CD14-positive monocyte (primary cell): Measurements from ENCODE around the gene KRTAP10-2. TPM values are rescaled to one million over a fixed set of nuclear protein-coding genes. Genes with fewer than 3 reads are reported as not detected.

Source experiments
- DNase-seq, 3 donors: peaks; one replicate each; pipeline ENCODE4 v3.0.0-alpha.2; 2011 to 2022
- H2AFZ ChIP-seq: 2 replicates; pipeline ENCODE4 v1.6.0; 2012; ENCODE audit warnings: mild to moderate bottlenecking, low read depth, low read length, inconsistent platforms; ENCODE audit not compliant: insufficient read depth, poor library complexity, severe bottlenecking
- H3K27ac ChIP-seq, 2 donors: 1 replicate in 1 of 2; 2 replicates in 1 of 2; pipeline ENCODE4 v1.5.1; 2012 to 2013; ENCODE audit warnings: low read length in 2 of 2, control low read depth in 1 of 2, inconsistent platforms in 1 of 2, low read depth in 1 of 2, mild to moderate bottlenecking in 1 of 2
- H3K27me3 ChIP-seq, 2 donors: one replicate each; pipeline versions ENCODE4 v1.6.0 to v1.6.1; 2011 to 2013; ENCODE audit warnings: low read length in 2 of 2; ENCODE audit not compliant: control insufficient read depth in 2 of 2, insufficient read depth in 2 of 2
- H3K36me3 ChIP-seq, 2 donors: replicated peaks in 1 of 2; 1 replicate in 1 of 2; 2 replicates in 1 of 2; pipeline versions ENCODE4 v1.5.1 to v1.6.1; 2012 to 2013; ENCODE audit warnings: low read length in 2 of 2, control low read depth in 1 of 2, inconsistent platforms in 1 of 2, mild to moderate bottlenecking in 1 of 2; ENCODE audit not compliant: insufficient read depth in 2 of 2, control insufficient read depth in 1 of 2
- H3K4me1 ChIP-seq, 2 donors: 1 replicate in 1 of 2; 2 replicates in 1 of 2; pipeline versions ENCODE4 v1.5.1 to v1.6.1; 2012 to 2013; ENCODE audit warnings: low read length in 2 of 2, control low read depth in 1 of 2, inconsistent platforms in 1 of 2, mild to moderate bottlenecking in 1 of 2, moderate library complexity in 1 of 2; ENCODE audit not compliant: insufficient read depth in 2 of 2, control insufficient read depth in 1 of 2
- H3K4me2 ChIP-seq: replicated peaks from 2 replicates; pipeline ENCODE3; 2012; ENCODE audit warnings: low read length, moderate library complexity, mild to moderate bottlenecking; ENCODE audit not compliant: poor library complexity, severe bottlenecking; ENCODE audit errors: extremely low read depth
- H3K4me3 ChIP-seq, 3 experiments: fragments of 200-600 bp in 1 of 3; sonication (generic) in 1 of 3; replicated peaks in 1 of 3; 1 replicate in 2 of 3; 2 replicates in 1 of 3; pipeline ENCODE4 v1.5.1; 2011 to 2013; ENCODE audit warnings: low read length in 3 of 3, mild to moderate bottlenecking in 3 of 3, control low read depth in 2 of 3, low read depth in 2 of 3, inconsistent platforms in 1 of 3, moderate library complexity in 1 of 3
- H3K79me2 ChIP-seq: 2 replicates; pipeline ENCODE4 v1.6.0; 2012; ENCODE audit warnings: mild to moderate bottlenecking, control low read depth, inconsistent platforms, low read length, moderate library complexity; ENCODE audit not compliant: insufficient read depth
- H3K9ac ChIP-seq: 2 replicates; pipeline ENCODE4 v1.6.0; 2017; ENCODE audit warnings: low read length, mild to moderate bottlenecking; ENCODE audit not compliant: insufficient read depth, poor library complexity, severe bottlenecking
- H3K9me3 ChIP-seq, 2 donors: replicated peaks in 1 of 2; 1 replicate in 1 of 2; 2 replicates in 1 of 2; pipeline versions ENCODE4 v1.5.1 to v1.6.1; 2012 to 2013; ENCODE audit warnings: low read length in 2 of 2, control low read depth in 1 of 2; ENCODE audit not compliant: control insufficient read depth in 1 of 2, insufficient read depth in 1 of 2
- H4K20me1 ChIP-seq: 2 replicates; pipeline ENCODE4 v1.6.0; 2012; ENCODE audit warnings: mild to moderate bottlenecking, low read length, control low read depth, moderate library complexity; ENCODE audit not compliant: insufficient read depth
- H3K27ac Mint-ChIP-seq, 7 donors: one replicate each; pipeline ENCODE4 v1.8.0; 2020; ENCODE audit warnings: mild to moderate bottlenecking in 7 of 7, mixed read lengths in 7 of 7, moderate library complexity in 6 of 7, inconsistent platforms in 2 of 7
- H3K27me3 Mint-ChIP-seq, 3 donors: one replicate each; pipeline ENCODE4 v1.8.0; 2021 to 2022; ENCODE audit warnings: low read depth in 3 of 3, mild to moderate bottlenecking in 3 of 3, mixed read lengths in 3 of 3, moderate library complexity in 3 of 3, inconsistent platforms in 1 of 3
- H3K36me3 Mint-ChIP-seq, 2 donors: one replicate each; pipeline ENCODE4 v1.8.0; 2020; ENCODE audit warnings: mixed read lengths in 2 of 2, inconsistent platforms in 1 of 2, mild to moderate bottlenecking in 1 of 2
- H3K4me1 Mint-ChIP-seq: one replicate; pipeline ENCODE4 v1.8.0; 2020; ENCODE audit warnings: mild to moderate bottlenecking, mixed read lengths
- H3K4me3 Mint-ChIP-seq, 2 donors: one replicate each; pipeline ENCODE4 v1.8.0; 2020; ENCODE audit warnings: mild to moderate bottlenecking in 2 of 2, mixed read lengths in 2 of 2, moderate library complexity in 1 of 2
- H3K9me3 Mint-ChIP-seq, 7 donors: one replicate each; pipeline ENCODE4 v1.8.0; 2020 to 2022; ENCODE audit warnings: mixed read lengths in 7 of 7, mild to moderate bottlenecking in 6 of 7, moderate library complexity in 6 of 7, inconsistent platforms in 2 of 7
- CTCF ChIP-seq: fragments of 200-600 bp; IDR thresholded peaks from one replicate; pipeline ENCODE4 v1.8.0; 2022; ENCODE audit warnings: antibody characterized with exemption, mild to moderate bottlenecking
- WGBS: methylation state at CpG from one replicate; pipeline ENCODE4 v1.1.5; 2013; ENCODE audit warnings: missing lambda C conversion rate; ENCODE audit not compliant: insufficient coverage; 5-methylcytosine and 5-hydroxymethylcytosine counted together
- intact Hi-C, 2 donors: fragments of 100-400 bp; cut with micrococcal nuclease; formaldehyde crosslinking; loops; one replicate each; pipeline versions ENCODE4 v1.15.0 to v1.15.1; 2023
- polyA plus RNA-seq, 3 donors: library from polyadenylated mRNA; depleted of rRNA in 1 of 3; unstranded in 2 of 3; stranded (reverse) in 1 of 3; fragments of 300-500 nt in 2 of 3; fragments of >200 nt in 1 of 3; fragmentation: Illumina TruSeq in 2 of 3; gene quantifications; 1 replicate in 2 of 3; 2 replicates in 1 of 3; pipeline ENCODE4 v1.2.3, GENCODE V29; 2012 to 2021

KRTAP10-2 gene
- polyA plus RNA-seq, 3 donors, result not detected

DNA sequence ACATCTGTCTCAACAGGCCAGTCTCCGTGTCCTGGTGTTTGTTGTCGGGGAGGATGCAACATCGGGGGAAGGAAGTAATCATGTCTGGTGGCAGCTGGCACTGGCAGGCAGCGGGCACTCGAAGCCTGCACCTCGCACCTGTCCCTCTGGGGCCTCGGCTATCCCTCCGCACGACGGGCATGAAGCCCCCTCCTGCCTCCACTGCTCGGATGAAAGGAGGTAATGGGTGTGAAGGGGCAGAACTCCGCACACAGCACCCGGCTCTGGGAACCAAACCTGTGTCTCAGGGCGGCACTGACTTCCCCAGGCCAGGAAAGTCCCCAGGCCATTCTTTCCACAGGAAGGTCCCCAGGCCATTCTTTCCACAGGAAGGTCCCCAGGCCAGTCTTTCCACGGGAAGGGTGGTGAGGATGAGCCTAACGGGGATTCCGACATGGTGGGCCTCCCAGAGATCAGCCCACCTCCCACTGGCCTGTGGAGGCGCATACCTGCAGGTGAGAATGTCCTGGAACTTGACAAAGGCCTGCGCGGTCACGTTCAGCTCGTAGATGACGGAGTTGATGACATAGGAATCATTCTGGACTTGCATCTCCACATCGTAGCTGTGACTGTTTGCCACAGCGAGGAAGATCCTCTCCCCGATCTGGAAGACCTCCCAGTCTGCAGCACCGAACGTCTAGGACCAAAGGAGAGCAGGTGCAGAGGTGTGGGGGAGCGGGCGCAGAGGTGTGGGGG lies 42.4 kb downstream of the KRTAP10-2 start:
- H3K4me1 Mint-ChIP-seq, result peaks cover 4% of the 10 kb centered on the region
- H3K4me3 Mint-ChIP-seq, result no peak overlapping the region
- TF ChIP-seq CTCF, result no peak
- Histone ChIP-seq H3K9ac (no peak overlapping the region), H3K27me3 (peaks cover 0 to 3% of the 10 kb centered on the region in 2 donors), H3K36me3 (no peaks in the 10 kb centered on the region), H3K79me2 (no peaks in the 10 kb centered on the region), H2AFZ (no peak overlapping the region), H3K27ac (no peak overlapping the region), H3K4me3 (no peak overlapping the region), H3K9me3 (peaks cover 0 to 4% of the 10 kb centered on the region in 2 donors), H3K4me1 (peaks cover 9 to 19% of the 10 kb centered on the region in 2 donors), H3K4me2 (no peak overlapping the region), H4K20me1 (no peaks in the 10 kb centered on the region)
- WGBS, result 92% methylated on average over 17 of the region's 30 CpGs
- no peak for DNase-seq
- H3K36me3 Mint-ChIP-seq, result no peaks in the 10 kb centered on the region
- H3K27me3 Mint-ChIP-seq, result peaks cover 4 to 18% (median 10%) of the 10 kb centered on the region in 3 donors
- intact Hi-C loops, result loop anchor here in 1 of 2 donors (5.0 kb wide), 1 partner anchor 283 kb away; no protein-coding TSS in a partner anchor
- H3K9me3 Mint-ChIP-seq, result peaks cover 0 to 4% (median 3%) of the 10 kb centered on the region in 7 donors
- H3K27ac Mint-ChIP-seq, result no peak overlapping the region

GRCh38 chr21:44508426-44508710 lies 42.9 kb downstream of the KRTAP10-2 start:
- intact Hi-C loops, result loop anchor here in 1 of 2 donors (5.0 kb wide), 1 partner anchor 284 kb away; no protein-coding TSS in a partner anchor
- no peak overlapping the region for H3K4me3 ChIP-seq
- TF ChIP-seq CTCF, result no peak
- no peak overlapping the region for H3K4me2 ChIP-seq
- no peak overlapping the region for H3K27ac ChIP-seq
- no peak overlapping the region for H3K9ac ChIP-seq
- peaks cover 9 to 23% of the 10 kb centered on the region in 2 donors for H3K4me1 ChIP-seq
- H4K20me1 ChIP-seq, result no peaks in the 10 kb centered on the region
- 85% methylated on average over 4 of the region's 9 CpGs for WGBS
- Mint-ChIP-seq H3K27me3 (peaks cover 4 to 20% (median 10%) of the 10 kb centered on the region in 3 donors), H3K9me3 (peaks cover 0 to 8% (median 5%) of the 10 kb centered on the region in 7 donors), H3K4me3 (no peak overlapping the region), H3K36me3 (no peaks in the 10 kb centered on the region), H3K4me1 (peaks cover 6% of the 10 kb centered on the region), H3K27ac (no peak overlapping the region)
- peaks cover 0 to 3% of the 10 kb centered on the region in 2 donors for H3K27me3 ChIP-seq
- no peaks in the 10 kb centered on the region for H3K79me2 ChIP-seq
- H3K36me3 ChIP-seq, result no peaks in the 10 kb centered on the region
- no peak for DNase-seq
- peaks cover 0 to 5% of the 10 kb centered on the region in 2 donors for H3K9me3 ChIP-seq
- no peak overlapping the region for H2AFZ ChIP-seq
